ENCODE measurements around the gene VPS26B. TPM values are rescaled to one million over a fixed set of nuclear protein-coding genes. Genes with fewer than 3 reads are reported as not detected.
"Not testable (repeated sequence)": the region's sequence is repeated elsewhere in the genome, so short reads cannot be mapped to it uniquely, and the experiment has no call there.

The VPS26B gene
- total and polyA plus RNA-seq, 4 donors = 17.1 to 37.6 (median 27.4) TPM

DNA sequence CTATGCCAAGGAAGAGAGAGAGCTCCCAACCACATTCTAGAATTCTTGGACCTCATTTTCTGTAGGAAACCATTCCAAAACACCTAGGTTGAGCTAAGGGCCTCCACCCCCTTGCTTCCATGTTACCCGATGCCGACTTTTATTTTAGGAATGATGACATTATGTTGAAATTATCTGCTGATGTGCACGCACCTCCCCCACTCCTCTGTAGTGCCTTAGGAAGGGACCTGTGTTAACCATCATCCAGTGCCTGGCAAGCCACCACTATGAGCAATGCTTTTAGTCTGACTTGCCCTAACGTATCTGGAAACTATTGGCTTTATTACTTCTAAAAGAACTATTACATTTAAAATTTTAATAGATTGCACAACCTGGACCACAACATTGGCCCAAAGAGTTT lies 42.8 kb upstream of the VPS26B start:
- Histone ChIP-seq H3K4me3 (no peak overlapping the region), H3K36me3 (ENCODE audit: control insufficient read depth in 4 of 4, insufficient read depth in 4 of 4, low read length in 4 of 4) (peaks cover 16 to 34% (median 18%) of the 10 kb centered on the region in 4 donors), H3K27me3 (ENCODE audit: control insufficient read depth in 3 of 3, insufficient read depth in 3 of 3, low read length in 2 of 3) (no peaks in the 10 kb centered on the region), H3K9ac (ENCODE audit: insufficient read depth in 1 of 2, low read length in 2 of 2) (no peak overlapping the region), H3K9me3 (ENCODE audit: control insufficient read depth in 4 of 4, insufficient read depth in 3 of 4, low read length in 3 of 4) (no peaks in the 10 kb centered on the region), H3K27ac (ENCODE audit: low read depth in 1 of 2, low read length in 1 of 2) (no peak overlapping the region), H3K4me1 (ENCODE audit: control insufficient read depth in 5 of 5, insufficient read depth in 5 of 5, low read length in 5 of 5) (no peaks in the 10 kb centered on the region)
- whole genome bisulfite sequencing, 2 donors = 92 to 94% methylated on average over 4 of the region's 4 CpGs
- no peak for ATAC-seq (ENCODE audit: insufficient read depth, low FRiP score)
- TF ChIP-seq, protein P1, sequence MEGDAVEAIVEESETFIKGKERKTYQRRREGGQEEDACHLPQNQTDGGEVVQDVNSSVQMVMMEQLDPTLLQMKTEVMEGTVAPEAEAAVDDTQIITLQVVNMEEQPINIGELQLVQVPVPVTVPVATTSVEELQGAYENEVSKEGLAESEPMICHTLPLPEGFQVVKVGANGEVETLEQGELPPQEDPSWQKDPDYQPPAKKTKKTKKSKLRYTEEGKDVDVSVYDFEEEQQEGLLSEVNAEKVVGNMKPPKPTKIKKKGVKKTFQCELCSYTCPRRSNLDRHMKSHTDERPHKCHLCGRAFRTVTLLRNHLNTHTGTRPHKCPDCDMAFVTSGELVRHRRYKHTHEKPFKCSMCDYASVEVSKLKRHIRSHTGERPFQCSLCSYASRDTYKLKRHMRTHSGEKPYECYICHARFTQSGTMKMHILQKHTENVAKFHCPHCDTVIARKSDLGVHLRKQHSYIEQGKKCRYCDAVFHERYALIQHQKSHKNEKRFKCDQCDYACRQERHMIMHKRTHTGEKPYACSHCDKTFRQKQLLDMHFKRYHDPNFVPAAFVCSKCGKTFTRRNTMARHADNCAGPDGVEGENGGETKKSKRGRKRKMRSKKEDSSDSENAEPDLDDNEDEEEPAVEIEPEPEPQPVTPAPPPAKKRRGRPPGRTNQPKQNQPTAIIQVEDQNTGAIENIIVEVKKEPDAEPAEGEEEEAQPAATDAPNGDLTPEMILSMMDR (IDR thresholded peaks at IDR 0.05; ENCODE audit: control extremely low read depth, extremely low read depth) = no peak
- DNase-seq = no peak

DNA sequence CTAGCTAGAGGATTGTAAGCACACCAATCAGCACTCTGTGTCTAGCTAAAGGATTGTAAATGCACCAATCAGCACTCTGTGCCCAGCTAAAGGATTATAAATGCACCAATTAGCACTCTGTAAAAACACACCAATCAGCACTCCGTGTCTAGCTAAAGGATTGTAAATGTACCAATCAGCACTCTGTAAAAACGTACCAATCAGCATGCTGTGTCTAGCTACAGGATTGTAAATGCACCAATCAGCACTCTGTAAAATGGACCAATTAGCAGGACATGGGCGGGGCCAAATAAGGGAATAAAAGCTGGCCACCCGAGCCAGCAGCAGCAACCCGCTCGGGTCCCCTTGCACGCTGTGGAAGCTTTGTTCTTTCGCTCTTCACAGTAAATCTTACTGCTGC lies 36.4 kb upstream of the VPS26B start:
- H3K9me3 ChIP-seq (ENCODE audit: control insufficient read depth in 4 of 4, insufficient read depth in 3 of 4, low read length in 3 of 4); H3K4me3 ChIP-seq; H3K27ac ChIP-seq (ENCODE audit: low read depth in 1 of 2, low read length in 1 of 2); H3K27me3 ChIP-seq (ENCODE audit: control insufficient read depth in 3 of 3, insufficient read depth in 3 of 3, low read length in 2 of 3); DNase-seq; H3K9ac ChIP-seq (ENCODE audit: insufficient read depth in 1 of 2, low read length in 2 of 2); ATAC-seq (ENCODE audit: insufficient read depth, low FRiP score); H3K4me1 ChIP-seq (ENCODE audit: control insufficient read depth in 5 of 5, insufficient read depth in 5 of 5, low read length in 5 of 5): not testable (repeated sequence)
- peaks cover 24 to 47% (median 43%) of the 10 kb centered on the region in 4 donors for H3K36me3 ChIP-seq (ENCODE audit: control insufficient read depth in 4 of 4, insufficient read depth in 4 of 4, low read length in 4 of 4)
- WGBS, 2 donors = 98% methylated on average over 8 of the region's 8 CpGs

GRCh38 chr11:134196756-134197155 lies 27.7 kb upstream of the VPS26B start:
- Histone ChIP-seq H3K4me1 (ENCODE audit: control insufficient read depth in 5 of 5, insufficient read depth in 5 of 5, low read length in 5 of 5) (no peaks in the 10 kb centered on the region), H3K9ac (ENCODE audit: insufficient read depth in 1 of 2, low read length in 2 of 2) (no peak overlapping the region), H3K27ac (ENCODE audit: low read depth in 1 of 2, low read length in 1 of 2) (no peak overlapping the region), H3K9me3 (ENCODE audit: control insufficient read depth in 4 of 4, insufficient read depth in 3 of 4, low read length in 3 of 4) (no peaks in the 10 kb centered on the region), H3K27me3 (ENCODE audit: control insufficient read depth in 3 of 3, insufficient read depth in 3 of 3, low read length in 2 of 3) (no peaks in the 10 kb centered on the region), H3K4me3 (no peak overlapping the region), H3K36me3 (ENCODE audit: control insufficient read depth in 4 of 4, insufficient read depth in 4 of 4, low read length in 4 of 4) (peaks cover 9 to 37% (median 27%) of the 10 kb centered on the region in 4 donors)
- no peak for DNase-seq
- no peak for ATAC-seq (ENCODE audit: insufficient read depth, low FRiP score)
- 91 to 96% methylated on average over 4 of the region's 4 CpGs for WGBS, 2 donors
- TF ChIP-seq, protein P1 (IDR thresholded peaks at IDR 0.05; ENCODE audit: control extremely low read depth, extremely low read depth) = no peak

- Histone ChIP-seq H3K27me3 (ENCODE audit: control insufficient read depth in 3 of 3, insufficient read depth in 3 of 3, low read length in 2 of 3) (no peaks in the 10 kb centered on the region), H3K4me1 (ENCODE audit: control insufficient read depth in 5 of 5, insufficient read depth in 5 of 5, low read length in 5 of 5) (no peaks in the 10 kb centered on the region), H3K36me3 (ENCODE audit: control insufficient read depth in 4 of 4, insufficient read depth in 4 of 4, low read length in 4 of 4) (peaks cover 10 to 43% (median 28%) of the 10 kb centered on the region in 4 donors), H3K9me3 (ENCODE audit: control insufficient read depth in 4 of 4, insufficient read depth in 3 of 4, low read length in 3 of 4) (no peaks in the 10 kb centered on the region), H3K9ac (ENCODE audit: insufficient read depth in 1 of 2, low read length in 2 of 2) (no peak overlapping the region), H3K27ac (ENCODE audit: low read depth in 1 of 2, low read length in 1 of 2) (no peak overlapping the region), H3K4me3 (no peak overlapping the region)
- TF ChIP-seq, protein P1 (IDR thresholded peaks at IDR 0.05; ENCODE audit: control extremely low read depth, extremely low read depth) = no peak
- WGBS, 2 donors = 97% methylated on average over 9 of the region's 9 CpGs
- DNase-seq (no peak), ATAC-seq (ENCODE audit: insufficient read depth, low FRiP score) (no peak)
Measured at GRCh38 chr11:134199531-134199930, 24.9 kb upstream of the VPS26B start.
